Right lobe of liver (tissue), 4 donors: ENCODE data around the gene RNPC3.

Source experiments
- CTCF ChIP-seq, 4 donors: fragments of 200-600 bp in 3 of 4; fragments of 450-650 bp in 1 of 4; IDR thresholded peaks; one replicate each; pipeline versions ENCODE4 v1.5.1 to v1.8.0; 2016 to 2022; ENCODE audit warnings: antibody characterized with exemption in 4 of 4, mild to moderate bottlenecking in 2 of 4
- POLR2A ChIP-seq: fragments of 450-650 bp; IDR thresholded peaks from one replicate; pipeline ENCODE4 v1.6.1; 2017; ENCODE audit warnings: antibody characterized with exemption, mild to moderate bottlenecking
- donor health status: DM: no; HTN: no; CAD: no.
- donor health status: DM: no; HTN: no; CAD: no.
- donor health status: DM: no; HTN: yes; CAD: no.

DNA sequence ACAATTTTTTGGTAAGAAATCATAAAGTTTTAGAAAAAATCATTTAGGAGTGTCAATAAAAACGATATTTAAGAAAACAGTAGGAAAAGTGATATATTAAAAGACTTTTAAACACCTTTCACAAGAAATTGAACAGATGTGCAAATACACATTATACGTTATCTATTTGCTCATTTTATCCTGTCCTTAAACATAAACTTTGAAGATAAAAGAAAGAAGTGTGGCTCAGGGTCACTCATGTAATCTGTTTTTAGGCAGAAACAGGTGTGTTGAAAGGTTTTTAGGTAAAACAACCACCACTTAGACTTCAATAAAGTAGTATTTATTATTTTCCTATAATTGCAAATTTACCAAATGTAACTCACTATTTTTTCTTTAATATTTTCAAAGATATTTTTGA is 59.0 kb downstream of the RNPC3 start:
- TF ChIP-seq CTCF (IDR thresholded peaks at IDR 0.05) = no peak
- no peak for TF ChIP-seq POLR2A
